Renal cortex interstitium (tissue), 11 donors: Measurements from ENCODE around the gene CRADD. TPM values are rescaled to one million over a fixed set of nuclear protein-coding genes. Genes with fewer than 3 reads are reported as not detected.

ENCODE experiments used
- DNase-seq, 11 donors: peaks; one replicate each; pipeline ENCODE4 v3.0.0-alpha.2; 2013; ENCODE audit warnings: low read depth in 9 of 11, low spot score in 4 of 11; ENCODE audit errors: extremely low read depth in 1 of 11
- polyA plus RNA-seq, 3 donors: library from polyadenylated mRNA; unstranded; fragments of 120-200 nt; gene quantifications; one replicate each; pipeline ENCODE4 v1.2.1, GENCODE V29; 2013; ENCODE audit not compliant: insufficient read length in 3 of 3

Gene CRADD
- polyA plus RNA-seq, 3 donors: 9.9 to 11.5 (median 11.0) TPM

DNA sequence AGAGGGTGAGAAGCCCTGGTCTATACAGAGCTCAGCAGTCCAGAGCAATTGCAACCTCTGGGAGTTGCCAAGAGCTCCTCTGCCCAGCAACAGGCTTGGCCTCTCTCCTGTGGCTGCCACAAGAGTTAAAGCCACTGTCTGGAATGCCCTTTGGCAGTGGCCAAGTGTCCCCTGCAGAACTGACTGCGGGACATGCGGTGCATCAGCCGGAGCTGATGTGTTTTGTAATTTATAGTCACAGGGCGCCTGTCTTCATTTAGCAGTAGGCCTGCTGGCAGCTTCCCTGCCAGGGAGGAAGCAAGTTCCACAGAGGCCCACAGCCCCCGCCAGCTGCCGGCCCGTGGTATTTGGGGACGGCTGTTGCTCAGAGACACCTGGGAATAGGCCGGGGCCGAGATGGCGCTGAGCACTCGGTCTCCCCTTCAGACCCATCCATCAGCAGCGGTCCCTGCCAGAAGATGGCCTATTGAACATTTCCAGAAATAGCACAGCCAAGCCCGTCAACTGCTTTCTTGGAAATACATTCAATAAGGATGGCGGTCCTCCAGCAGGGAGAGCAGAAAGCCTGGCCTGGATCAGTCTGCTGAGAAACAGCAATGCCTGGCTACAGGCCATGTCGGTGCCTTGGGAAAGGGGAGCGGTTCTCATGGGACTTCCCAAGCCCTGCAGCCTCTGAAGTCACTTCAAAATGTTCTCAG lies 217.4 kb downstream of the CRADD start:
- peak in 7 of 11 donors; percentile 33 to 58 (median 48) for DNase-seq

DNA sequence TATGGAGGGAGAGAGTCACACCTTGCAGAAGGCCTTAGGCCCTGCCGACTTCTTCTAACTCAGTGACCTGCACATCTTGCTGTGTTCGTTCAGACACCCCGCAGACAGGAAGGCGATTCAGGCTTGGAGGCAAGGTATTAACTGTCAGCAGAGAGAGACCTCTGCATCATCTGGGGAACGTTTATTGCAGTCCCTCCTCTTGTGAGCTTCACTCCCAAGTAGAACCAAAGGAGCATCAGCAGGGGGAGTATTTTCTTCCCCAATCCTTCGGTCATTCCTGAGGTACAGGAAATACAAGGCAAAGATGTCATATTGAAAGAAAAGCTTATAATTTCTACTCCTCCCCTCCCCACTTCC lies 217.9 kb downstream of the CRADD start:
- DNase-seq: no peak

DNA sequence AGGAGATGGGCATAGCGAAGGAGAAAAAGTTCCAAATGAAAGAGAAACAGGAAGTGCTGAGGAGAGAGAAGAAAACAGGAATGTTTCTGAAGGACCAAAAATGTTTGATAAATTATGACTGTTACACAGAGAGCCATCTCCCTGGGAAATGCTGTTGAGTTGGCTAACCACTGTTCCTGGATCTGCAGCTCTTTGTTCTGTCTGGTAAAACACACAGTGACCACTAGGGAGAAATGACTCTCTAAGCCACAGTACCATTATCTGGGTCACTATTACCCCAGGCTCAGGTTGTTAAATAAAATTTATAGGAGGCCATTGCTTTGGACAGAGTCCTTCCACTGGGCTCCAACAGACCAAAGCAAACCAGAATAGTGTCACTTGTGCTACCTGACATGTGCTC lies 219.3 kb downstream of the CRADD start:
- no peak for DNase-seq

DNA sequence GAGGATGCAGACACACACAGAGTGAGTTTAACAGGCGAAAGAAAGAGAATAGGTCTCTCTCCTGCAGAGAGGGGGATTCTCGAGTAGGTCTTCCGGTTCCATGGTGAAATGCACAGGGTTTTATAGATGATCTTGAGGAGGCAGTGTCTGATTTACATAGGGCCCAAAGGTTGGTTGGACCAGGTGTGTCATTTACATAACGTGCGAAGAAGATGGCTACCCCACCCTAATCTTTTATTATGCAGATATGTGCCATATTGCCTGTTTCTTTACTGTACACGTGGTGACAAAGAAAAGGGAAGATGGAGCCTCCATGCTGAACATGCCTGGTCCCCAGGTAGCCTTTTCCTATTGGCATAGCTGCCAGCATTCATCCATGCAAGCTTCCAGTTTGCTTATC lies 219.8 kb downstream of the CRADD start:
- no peak for DNase-seq

DNA sequence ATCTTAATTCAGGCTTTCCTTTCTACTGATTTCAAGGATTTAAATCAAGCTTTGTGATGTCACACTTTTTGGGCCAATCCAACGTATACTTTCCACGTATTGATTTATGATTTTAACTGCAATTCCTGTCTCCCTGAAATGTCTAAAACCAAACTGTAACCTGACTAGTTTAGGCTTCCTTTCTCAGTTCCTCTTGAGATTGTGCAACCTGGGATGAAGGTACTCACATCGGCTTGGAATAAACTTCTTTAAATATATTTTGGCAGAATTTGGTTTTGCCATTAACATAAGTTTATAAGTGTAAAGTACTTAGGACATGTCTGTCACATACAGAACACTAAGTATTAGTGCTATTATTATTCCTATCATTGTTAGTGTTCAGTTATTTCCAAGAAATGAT lies 224.6 kb downstream of the CRADD start:
- DNase-seq: no peak

DNA sequence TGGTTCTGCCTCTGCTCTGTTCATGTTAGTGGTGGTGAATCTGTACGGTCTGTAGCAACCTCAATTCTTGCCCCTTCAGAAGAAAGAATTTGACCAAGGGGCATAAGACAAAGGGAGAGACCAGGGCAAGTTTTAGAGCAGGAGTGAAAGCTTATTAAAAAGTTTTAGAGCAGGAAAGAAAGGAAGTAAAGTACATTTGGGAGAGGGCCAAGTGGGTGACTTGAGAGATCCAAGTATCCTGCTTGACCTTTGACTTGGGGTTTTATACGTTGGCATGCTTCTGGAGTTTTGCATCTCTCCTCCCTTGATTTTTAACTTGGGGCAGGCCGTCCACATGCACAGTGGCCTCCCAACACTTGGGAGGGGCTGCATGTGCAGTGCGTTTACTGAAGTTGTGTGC lies 225.0 kb downstream of the CRADD start:
- no peak for DNase-seq

DNA sequence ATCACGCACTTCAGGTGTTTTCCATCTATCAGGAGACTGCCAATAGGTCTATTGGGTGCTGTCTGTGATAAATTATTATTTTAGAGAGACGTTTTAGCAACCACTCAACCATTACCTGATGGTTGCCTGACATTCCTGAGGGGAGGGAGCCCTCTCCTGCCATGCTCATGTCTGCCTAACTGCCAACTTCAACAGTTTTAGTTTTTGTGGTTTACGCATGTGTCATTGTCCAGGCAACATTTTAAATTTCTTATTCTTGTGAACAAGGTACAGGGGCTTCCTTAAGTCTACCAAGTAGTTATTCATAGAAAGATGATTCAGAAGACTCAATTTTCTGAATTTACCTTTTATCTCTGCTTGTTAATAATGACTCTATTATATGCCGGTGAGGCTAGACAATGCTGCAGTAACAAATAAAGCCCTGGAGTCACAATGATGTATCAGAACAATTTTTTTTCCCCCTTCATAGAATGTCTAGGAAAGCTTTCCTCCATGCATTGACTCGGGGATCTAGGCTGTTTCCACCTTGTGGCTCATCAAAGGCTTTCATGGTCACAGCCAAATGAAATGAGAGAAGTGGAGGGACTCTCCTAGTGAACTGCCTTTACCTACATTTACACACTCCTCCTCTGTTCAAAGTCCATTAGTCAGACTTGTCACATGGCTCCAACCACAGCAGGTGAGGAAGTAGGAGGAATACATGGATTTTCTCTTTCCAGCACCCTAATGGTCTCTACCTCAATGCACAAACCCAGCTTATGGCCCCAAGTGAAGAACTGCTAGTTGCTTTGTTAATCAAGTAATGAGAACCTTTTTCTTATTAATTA lies 225.8 kb downstream of the CRADD start:
- no peak for DNase-seq

DNA sequence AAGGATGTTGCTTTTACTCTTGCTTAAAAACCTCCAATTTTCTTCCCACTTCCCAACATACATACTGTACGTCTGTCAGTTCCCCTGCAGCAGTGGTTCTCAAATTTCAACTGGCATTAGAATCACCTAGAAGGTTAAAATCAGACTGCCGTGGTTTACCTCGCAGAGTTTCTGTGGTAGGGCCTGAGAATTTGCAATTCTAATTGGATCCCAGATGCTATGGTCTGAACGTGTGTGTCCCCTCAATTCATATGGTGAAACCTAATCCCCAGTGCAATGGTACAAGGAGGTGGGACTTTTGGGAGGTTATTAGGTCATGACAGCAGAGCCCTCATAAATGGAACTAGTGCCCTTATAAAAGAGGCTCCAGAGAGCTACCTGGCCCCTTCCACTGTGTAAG lies 226.9 kb downstream of the CRADD start:
- DNase-seq: no peak

DNA sequence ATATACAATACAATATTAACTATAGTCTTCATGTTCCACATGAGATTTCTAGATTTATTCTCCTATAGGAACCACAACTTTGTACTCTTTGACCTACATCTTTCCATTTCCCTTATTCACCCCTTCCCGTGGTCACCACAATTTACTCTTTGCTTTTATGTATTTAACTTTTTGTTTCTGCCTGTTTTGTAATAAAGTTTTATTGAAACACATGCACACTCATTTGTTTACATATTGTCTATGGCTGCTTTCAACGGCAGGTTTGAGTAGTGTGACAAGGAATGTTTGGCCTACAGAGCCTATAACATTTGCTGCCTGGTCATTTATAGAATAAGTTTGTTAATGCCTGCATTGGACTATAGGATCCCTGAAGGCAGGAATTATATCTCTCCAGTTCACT lies 231.1 kb downstream of the CRADD start:
- no peak for DNase-seq

DNA sequence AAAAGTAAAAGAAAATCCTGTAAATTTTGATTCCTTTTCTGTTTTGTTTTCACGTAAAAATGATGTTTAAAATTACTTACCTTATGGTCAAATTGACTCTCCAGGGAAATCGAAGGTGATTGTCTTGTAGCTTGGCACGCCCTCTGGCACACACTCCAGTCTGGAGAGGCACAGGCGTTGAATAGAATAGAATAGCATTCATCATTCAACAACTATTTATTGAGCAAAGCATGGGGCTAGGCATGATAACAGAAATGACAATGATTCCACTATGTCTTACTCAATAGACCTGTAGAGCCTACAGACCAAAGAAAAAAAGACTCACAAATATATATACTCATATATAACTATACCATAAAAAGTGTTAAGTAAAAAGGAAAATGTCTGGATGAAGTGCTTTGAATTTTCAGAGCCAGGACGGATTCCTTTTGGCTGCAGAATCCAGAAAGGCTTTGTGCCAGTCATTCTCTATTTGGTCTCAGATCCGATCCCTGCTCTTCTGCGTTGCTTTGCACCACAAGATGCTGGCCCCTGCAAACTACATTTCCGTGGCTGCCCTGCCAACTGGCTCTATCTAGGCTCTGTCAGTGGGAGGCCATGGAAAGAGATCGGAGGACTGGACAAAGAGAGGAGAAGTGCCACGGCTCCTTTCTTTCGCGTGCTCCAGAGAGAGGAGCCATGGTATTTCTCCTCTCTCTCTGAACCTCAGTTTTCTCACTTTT lies 231.8 kb downstream of the CRADD start:
- DNase-seq: no peak

DNA sequence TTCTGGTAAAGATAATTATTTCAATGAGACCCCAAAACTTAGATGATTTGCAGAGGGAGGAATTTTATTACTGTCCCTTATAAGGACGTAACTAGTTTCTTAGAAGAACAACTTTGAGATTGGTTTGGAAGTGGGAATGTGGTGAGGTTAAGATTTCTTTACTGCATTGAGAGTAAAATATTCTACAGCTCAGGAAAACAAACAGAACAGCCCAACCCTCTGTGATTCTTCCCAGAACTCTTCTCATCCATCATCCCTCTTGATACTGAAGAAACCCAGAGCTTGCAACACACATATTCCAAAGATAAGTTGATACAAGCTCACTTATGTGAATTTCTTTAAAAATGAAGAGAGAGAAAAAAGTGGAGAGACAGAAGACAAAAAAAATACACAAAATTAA lies 234.2 kb downstream of the CRADD start:
- DNase-seq: no peak

DNA sequence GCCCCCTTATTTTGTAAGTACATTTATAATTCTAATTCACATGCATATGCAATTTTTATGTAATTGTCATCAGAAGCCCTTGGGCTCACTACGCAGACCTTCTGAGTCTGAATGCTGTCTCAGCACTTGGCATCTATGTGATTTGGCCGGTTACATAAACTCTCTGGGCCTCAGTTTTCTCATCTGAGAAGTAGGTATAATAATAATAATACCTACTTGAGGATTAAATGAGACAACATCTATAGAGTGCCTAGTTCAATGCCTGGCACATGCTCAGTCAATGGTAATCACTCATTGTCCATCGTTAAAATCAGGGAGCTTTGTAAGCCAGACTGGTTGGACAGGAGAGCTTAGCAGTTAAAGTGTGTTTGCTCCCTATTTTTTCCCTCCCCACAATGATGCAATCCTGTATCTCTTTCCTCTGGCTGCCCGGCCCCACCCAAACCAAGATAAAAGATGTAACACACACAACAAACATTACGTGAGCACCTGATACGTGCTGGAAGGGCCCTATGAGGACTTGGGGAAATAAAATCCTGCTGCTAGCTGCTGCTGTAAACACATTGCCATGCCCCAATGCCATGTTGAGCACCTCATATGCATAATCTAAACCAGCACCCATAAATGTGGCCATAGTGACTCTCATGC lies 235.0 kb downstream of the CRADD start:
- DNase-seq: no peak

DNA sequence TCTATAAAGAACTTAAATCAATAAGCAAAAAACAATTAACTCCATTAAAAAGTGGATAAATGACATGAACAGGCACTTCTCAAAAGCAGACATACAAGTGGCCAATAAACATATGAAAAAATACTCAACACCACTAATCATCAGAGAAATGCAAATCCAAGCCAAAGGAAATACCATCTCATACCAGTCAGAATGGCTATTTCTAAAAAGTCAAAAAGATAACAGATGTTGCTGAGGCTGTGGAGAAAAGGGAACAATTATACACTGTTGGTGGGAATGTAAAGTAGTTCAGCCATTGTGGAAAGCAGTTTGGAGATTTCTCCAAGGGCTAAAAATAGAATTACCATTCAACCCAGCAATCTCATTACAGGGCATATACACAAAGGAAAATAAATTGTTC lies 236.7 kb downstream of the CRADD start:
- DNase-seq: no peak

DNA sequence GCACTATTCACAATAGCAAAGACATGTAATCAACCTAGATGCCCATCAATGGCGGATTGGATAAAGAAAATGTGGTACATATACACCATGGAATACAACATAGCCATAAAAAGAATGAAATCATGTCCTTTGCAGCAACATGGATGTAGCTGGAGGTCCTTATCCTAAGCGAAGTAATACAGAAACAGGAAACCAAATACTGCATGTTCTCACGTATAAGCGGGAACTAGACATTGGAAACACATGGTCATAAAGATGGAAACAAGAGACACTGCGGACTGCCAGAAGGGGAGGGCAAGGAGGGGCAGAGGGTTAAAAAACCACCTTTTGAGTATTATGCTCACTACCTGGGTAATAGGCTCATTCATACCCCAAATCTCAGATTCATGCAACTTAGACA lies 237.1 kb downstream of the CRADD start:
- DNase-seq: no peak

DNA sequence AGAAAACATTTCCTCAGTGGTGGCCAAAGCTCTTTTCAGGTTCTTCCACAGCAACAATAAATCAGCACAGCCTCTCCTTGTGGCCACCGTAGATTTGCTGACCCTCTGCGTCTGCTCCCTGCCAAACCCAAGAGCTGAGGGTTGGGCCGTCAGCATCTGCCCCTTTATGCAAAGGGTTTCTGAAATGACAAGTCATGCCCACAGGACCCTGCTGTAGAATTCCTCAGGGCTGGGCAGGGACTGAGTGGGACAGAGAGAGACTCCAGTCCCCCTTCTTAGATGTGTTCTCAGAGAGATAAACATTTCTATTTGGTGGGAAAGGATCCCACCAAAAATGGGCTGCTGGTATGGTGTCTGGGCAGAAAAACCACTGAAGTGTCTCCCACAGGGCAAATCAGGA lies 238.2 kb downstream of the CRADD start:
- no peak for DNase-seq

DNA sequence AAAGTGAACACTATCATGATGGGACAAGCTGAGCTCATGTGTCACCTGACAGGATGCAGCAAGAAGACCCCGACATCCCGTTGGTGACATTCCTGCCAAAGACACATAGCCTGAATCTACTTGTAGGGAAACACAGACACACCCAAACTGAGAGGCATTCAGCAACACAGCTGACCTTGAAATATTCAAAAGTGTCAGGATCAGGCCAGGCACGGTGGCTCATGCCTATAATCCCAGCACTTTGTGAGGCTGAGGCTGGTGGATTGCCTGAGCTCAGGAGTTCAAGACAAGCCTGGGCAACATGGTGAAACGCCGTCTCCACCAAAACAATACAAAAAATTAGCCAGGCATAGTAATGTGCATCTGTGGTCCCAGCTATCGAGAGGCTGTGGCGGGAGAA lies 239.2 kb downstream of the CRADD start:
- peak in 1 of 11 donors; percentile 16 for DNase-seq

DNA sequence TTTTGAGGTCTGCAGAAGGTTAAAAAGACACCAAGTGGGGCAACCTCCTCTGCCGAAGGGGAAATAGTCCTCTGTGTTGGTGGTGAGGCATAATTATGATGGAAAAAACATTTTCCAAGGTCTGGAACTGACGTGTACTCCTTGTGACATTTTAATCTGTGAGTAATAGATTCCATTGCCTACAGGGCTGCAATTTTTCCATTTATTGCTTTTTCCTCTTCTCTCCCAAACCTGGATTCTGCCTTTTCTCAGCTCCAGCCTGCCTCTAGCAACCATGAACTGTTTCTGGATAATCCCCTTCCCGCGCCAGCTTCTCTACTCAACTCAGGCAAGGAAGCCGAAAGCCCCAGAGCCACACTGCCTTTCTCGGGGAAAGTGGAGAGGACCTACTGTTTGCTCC lies 241.1 kb downstream of the CRADD start:
- DNase-seq: no peak

DNA sequence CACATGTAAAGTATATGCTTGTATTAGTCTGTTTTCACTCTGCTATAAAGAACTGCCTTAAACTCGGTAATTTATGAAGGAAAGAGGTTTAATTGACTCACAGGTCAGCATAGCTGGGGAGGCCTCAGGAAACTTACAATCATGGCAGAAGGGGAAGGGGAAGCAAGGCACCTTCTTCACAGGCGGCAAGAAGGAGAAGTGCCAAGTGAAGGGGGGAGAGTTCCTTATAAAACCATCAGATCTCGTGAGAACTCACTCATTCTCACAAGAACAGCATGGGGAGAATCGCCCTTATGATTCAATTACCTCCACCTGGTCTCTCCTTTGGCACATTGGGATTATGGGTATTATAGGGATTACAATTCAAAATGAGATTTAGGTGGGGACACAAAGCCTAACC lies 241.7 kb downstream of the CRADD start:
- no peak for DNase-seq

DNA sequence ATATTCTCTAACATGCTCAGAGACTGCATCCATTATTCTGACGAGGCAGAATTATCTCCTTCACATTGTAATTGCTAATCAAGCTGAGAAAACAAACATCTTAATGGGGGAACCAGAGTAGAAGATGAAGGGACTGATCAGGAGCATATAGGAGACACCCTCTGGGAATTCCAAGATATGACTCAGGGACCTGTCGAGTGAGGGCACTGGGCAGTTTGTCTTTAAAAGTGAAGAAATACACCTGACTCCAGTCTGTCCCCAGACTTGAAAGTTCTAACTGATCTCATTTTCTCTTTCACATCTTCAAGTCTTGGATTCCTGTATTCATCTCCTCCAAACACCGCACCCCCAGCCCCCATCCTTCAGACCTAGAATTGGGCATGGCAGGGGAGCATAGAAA lies 244.3 kb downstream of the CRADD start:
- no peak for DNase-seq

DNA sequence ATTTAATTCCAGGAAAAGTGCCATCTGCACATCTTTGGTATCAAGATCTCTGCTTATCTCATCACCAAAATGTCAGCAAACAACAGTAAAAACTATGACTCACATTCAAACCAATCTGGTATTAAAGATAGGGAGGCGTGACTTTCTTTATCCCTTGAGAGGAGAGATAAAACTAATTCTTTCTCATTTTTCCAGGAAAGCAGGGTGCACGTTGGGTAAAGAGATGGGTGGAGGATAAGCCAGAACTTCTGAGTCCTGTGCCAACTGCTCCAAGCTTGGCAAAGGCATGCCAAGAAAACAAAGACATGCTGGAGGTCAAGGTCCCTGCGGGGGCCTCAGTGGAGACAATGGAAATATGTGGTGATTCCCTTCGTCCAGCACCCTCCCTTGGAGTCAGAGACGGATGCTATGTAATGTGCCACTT lies 245.4 kb downstream of the CRADD start:
- no peak for DNase-seq
